Right lobe of liver (tissue), 6 donors: ENCODE results near the gene PIP5K1B. TPM values are rescaled to one million over a fixed set of nuclear protein-coding genes. Genes with fewer than 3 reads are reported as not detected.

Source experiments
- ATAC-seq, 4 donors: fragments of 200-7000 bp; cut with Tn5 transposase; one replicate each; pipeline ENCODE4 v1.9.1; 2020; ENCODE audit warnings: mild to moderate bottlenecking in 4 of 4, moderate library complexity in 4 of 4
- DNase-seq, 3 donors: peaks; one replicate each; pipeline ENCODE4 v3.0.0-alpha.2; 2020
- H3K27ac ChIP-seq, 3 donors: fragments of 200-600 bp; one replicate each; pipeline ENCODE4 v1.8.0; 2022
- H3K27me3 ChIP-seq, 2 donors: fragments of 200-600 bp; one replicate each; pipeline ENCODE4 v1.8.0; 2022
- H3K36me3 ChIP-seq, 4 donors: fragments of 200-600 bp; sonication (generic) in 1 of 4; one replicate each; pipeline versions ENCODE4 v1.5.1 to v1.8.0; 2017 to 2022; ENCODE audit warnings: control low read depth in 1 of 4
- H3K4me1 ChIP-seq, 4 donors: fragments of 200-600 bp; sonication (generic) in 1 of 4; one replicate each; pipeline versions ENCODE4 v1.5.1 to v1.8.0; 2017 to 2022; ENCODE audit warnings: control low read depth in 1 of 4
- H3K4me3 ChIP-seq, 3 donors: fragments of 200-600 bp; one replicate each; pipeline ENCODE4 v1.8.0; 2022
- H3K9me3 ChIP-seq, 4 donors: fragments of 200-600 bp; sonication (generic) in 1 of 4; one replicate each; pipeline versions ENCODE4 v1.5.1 to v1.8.0; 2017 to 2022; ENCODE audit warnings: control low read depth in 1 of 4
- POLR2A ChIP-seq: fragments of 450-650 bp; IDR thresholded peaks from one replicate; pipeline ENCODE4 v1.6.1; 2017; ENCODE audit warnings: antibody characterized with exemption, mild to moderate bottlenecking
- WGBS: methylation state at CpG from one replicate; pipeline ENCODE4 v1.1.6; 2018; ENCODE audit warnings: low coverage, low lambda C conversion rate; ENCODE audit not compliant: insufficient coverage; ENCODE audit errors: missing lambda C conversion rate; 5-methylcytosine and 5-hydroxymethylcytosine counted together
- intact Hi-C, 2 donors: fragments of 100-400 bp; cut with DNase I; formaldehyde crosslinking; loops; one replicate each; pipeline versions ENCODE4 v1.11.2 to v1.14.1; 2022
- total RNA-seq, 6 experiments: library from RNA; depleted of rRNA in 2 of 6; stranded (reverse); fragments of >200 nt in 2 of 6; fragmentation: NEBNext Ultra II Directional in 3 of 6; extraction: Animal tissue kit (Norgen Biotek cat#: 25700) in 3 of 6; gene quantifications; one replicate each; pipeline versions ENCODE4 v1.1.0 to v1.2.4, GENCODE V29; 2016 to 2023
- TF ChIP-seq, protein P1 (sequence below), 4 donors: fragments of 200-600 bp in 3 of 4; fragments of 450-650 bp in 1 of 4; IDR thresholded peaks; one replicate each; pipeline versions ENCODE4 v1.5.1 to v1.8.0; 2016 to 2022; ENCODE audit warnings: antibody characterized with exemption in 4 of 4, mild to moderate bottlenecking in 2 of 4
- donor health status: DM: no; HTN: yes; CAD: no.
- donor health status: DM: no; HTN: no; CAD: no.
- donor health status: DM: no; HTN: no; CAD: no.
- donor health status: DM: no; HTN: yes; CAD: no.
- donor health status: DM: no; HTN: yes; CAD: no.

The PIP5K1B gene
- total RNA-seq, 6 experiments from 2014 or later: 0.27 to 0.71 TPM; not detected in 4

DNA sequence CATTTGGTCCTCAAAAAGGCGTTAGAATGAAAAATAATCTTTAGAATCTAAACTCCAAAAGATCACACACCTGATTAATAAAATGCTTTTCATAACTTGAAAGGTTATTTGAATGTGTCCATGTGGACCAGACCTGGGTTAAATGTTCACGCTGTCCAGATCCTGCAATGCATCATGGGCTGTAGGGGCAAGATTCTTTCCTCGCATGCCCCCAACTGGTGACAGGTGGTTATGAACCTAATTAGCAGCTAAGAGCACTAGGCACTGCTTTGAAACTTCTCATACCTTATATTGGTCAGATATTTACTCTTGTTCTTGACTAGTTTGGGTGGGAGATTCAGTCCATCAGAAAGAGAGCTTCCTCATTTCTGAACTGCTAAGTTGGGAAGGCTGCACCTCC lies 19.3 kb upstream of the PIP5K1B start:
- no peak for DNase-seq
- Histone ChIP-seq H3K9me3 (no peaks in the 10 kb centered on the region), H3K36me3 (no peaks in the 10 kb centered on the region), H3K4me3 (no peak overlapping the region), H3K27me3 (no peaks in the 10 kb centered on the region), H3K27ac (no peak overlapping the region), H3K4me1 (no peaks in the 10 kb centered on the region)
- peak; percentile 44 to 49 (median 47) for ATAC-seq
- intact Hi-C loops: no loop called here
- TF ChIP-seq, protein P1, sequence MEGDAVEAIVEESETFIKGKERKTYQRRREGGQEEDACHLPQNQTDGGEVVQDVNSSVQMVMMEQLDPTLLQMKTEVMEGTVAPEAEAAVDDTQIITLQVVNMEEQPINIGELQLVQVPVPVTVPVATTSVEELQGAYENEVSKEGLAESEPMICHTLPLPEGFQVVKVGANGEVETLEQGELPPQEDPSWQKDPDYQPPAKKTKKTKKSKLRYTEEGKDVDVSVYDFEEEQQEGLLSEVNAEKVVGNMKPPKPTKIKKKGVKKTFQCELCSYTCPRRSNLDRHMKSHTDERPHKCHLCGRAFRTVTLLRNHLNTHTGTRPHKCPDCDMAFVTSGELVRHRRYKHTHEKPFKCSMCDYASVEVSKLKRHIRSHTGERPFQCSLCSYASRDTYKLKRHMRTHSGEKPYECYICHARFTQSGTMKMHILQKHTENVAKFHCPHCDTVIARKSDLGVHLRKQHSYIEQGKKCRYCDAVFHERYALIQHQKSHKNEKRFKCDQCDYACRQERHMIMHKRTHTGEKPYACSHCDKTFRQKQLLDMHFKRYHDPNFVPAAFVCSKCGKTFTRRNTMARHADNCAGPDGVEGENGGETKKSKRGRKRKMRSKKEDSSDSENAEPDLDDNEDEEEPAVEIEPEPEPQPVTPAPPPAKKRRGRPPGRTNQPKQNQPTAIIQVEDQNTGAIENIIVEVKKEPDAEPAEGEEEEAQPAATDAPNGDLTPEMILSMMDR (IDR thresholded peaks at IDR 0.05): peak; percentile 7 to 21 (median 15)
- no peak for TF ChIP-seq POLR2A
- 25% methylated on average over 3 of the region's 3 CpGs for WGBS

DNA sequence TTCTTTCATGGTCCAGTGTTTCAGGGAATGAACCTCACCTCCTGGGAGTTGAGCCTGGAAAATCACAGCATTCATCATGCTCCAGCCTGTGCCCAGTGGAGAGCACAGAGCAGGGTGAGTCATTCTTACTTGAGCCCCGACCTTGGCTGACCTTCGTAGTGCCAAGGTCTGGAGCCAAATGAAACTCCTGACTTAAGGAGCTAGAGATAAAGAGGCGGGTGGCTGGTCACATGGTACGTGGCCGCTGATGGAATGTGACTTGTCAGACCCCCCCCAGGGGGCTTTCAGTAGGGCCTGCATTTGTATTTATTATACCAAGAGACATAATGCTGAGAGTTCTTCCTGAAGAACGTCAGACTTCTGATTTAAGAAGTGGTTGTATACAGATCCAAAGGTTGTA lies 15.0 kb upstream of the PIP5K1B start:
- ATAC-seq (no peak), DNase-seq (no peak)
- H3K9me3 ChIP-seq: no peaks in the 10 kb centered on the region
- H3K27me3 ChIP-seq: no peaks in the 10 kb centered on the region
- no peak overlapping the region for H3K27ac ChIP-seq
- TF ChIP-seq, protein P1 (IDR thresholded peaks at IDR 0.05): no peak
- TF ChIP-seq POLR2A: no peak
- 25% methylated on average over 6 of the region's 6 CpGs for WGBS
- H3K4me1 ChIP-seq: no peaks in the 10 kb centered on the region
- no peaks in the 10 kb centered on the region for H3K36me3 ChIP-seq
- intact Hi-C loops: no loop called here
- no peak overlapping the region for H3K4me3 ChIP-seq

DNA sequence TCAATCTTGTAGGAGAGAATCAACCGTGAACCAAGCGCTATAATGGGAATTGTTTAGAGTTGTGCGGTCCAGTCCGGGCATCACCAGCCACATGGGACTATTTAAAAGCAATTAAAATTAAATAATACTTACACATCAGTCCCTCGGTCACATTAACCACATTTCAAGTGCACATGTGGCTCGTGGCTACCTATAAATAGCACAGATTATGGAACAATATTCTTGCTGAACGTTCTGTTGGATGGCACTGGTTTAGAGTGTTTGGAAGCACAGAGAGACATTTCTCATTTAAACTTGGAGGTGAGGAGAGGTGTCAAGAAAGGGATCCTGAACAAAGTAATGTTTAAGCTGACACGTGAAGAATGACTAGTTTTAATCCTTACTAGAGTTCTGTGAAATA lies 12.5 kb upstream of the PIP5K1B start:
- WGBS: 59% methylated on average over 8 of the region's 8 CpGs
- no peaks in the 10 kb centered on the region for H3K9me3 ChIP-seq

DNA sequence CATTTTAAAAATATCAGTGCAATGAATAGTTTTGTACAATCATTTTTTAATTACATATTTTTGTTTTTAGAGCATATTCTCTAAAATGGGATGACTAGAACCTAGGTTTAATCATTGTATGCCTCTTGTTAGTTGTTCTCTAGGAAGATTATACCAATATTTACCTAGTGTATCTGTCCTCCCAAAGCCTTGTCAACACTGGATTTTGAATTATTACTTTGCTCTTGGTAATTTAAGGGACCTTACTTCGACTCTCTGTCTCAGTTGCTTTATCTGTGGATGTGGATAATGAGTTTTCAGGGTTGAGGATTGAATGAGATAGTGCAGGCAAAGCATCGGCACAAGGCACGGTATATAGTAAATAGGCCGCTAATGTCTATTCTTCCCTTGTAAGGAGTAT lies 10.9 kb upstream of the PIP5K1B start:
- Histone ChIP-seq H3K4me3 (no peak overlapping the region), H3K27me3 (no peaks in the 10 kb centered on the region), H3K27ac (no peak overlapping the region), H3K4me1 (no peaks in the 10 kb centered on the region), H3K36me3 (no peaks in the 10 kb centered on the region), H3K9me3 (no peaks in the 10 kb centered on the region)
- DNase-seq (no peak), ATAC-seq (no peak)
- 75% methylated on average over 4 of the region's 4 CpGs for WGBS
- TF ChIP-seq POLR2A: no peak
- TF ChIP-seq, protein P1 (IDR thresholded peaks at IDR 0.05): no peak
- intact Hi-C loops: no loop called here

More for the DNA sequence above, 12.5 kb upstream of the PIP5K1B start:
- no peaks in the 10 kb centered on the region for H3K36me3 ChIP-seq
- no peak overlapping the region for H3K4me3 ChIP-seq
- no peak for ATAC-seq
- no peak for DNase-seq
- intact Hi-C loops: no loop called here
- no peaks in the 10 kb centered on the region for H3K27me3 ChIP-seq
- H3K27ac ChIP-seq: no peak overlapping the region
- H3K4me1 ChIP-seq: no peaks in the 10 kb centered on the region
- no peak for TF ChIP-seq POLR2A
- TF ChIP-seq, protein P1 (IDR thresholded peaks at IDR 0.05): no peak

DNA sequence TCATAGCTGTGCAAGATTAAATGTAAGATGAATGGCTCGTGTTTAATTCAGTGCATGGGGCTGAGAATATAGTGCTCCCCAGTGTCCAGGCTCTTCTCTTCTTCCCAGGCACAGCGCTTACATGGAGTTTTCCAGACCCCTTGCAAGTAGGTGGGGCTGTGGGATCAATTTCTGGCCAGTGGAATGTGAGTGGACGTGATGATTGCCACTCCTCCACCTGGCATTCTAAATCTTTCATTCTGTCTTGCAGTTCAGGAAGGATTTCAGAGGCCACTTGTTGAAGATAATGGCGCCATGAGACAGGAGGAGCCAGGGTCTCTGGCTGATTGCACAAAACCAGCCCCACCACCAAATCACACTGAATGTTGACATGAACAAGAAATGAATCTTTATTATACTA lies 7.2 kb upstream of the PIP5K1B start:
- Histone ChIP-seq H3K27me3 (no peaks in the 10 kb centered on the region), H3K36me3 (no peaks in the 10 kb centered on the region)

More for the DNA sequence above, 7.2 kb upstream of the PIP5K1B start:
- no peaks in the 10 kb centered on the region for H3K4me1 ChIP-seq
- H3K27ac ChIP-seq: no peak overlapping the region
- WGBS: 31% methylated on average over 2 of the region's 4 CpGs
- intact Hi-C loops: no loop called here
- H3K4me3 ChIP-seq: no peak overlapping the region
- TF ChIP-seq POLR2A: no peak
- TF ChIP-seq, protein P1 (IDR thresholded peaks at IDR 0.05): no peak
- DNase-seq (no peak), ATAC-seq (no peak)
- no peaks in the 10 kb centered on the region for H3K9me3 ChIP-seq
